Measurements from ENCODE around the gene WNT7B.

The WNT7B gene

GRCh38 chr22:45905924-45906865, 70.8 kb downstream of the WNT7B start:
- H3K4me3 ChIP-seq (ENCODE audit: low read length): no peak overlapping the region
- TF ChIP-seq ZNF274 (IDR thresholded peaks at IDR 0.05; ENCODE audit: low read depth, low read length): no peak

DNA sequence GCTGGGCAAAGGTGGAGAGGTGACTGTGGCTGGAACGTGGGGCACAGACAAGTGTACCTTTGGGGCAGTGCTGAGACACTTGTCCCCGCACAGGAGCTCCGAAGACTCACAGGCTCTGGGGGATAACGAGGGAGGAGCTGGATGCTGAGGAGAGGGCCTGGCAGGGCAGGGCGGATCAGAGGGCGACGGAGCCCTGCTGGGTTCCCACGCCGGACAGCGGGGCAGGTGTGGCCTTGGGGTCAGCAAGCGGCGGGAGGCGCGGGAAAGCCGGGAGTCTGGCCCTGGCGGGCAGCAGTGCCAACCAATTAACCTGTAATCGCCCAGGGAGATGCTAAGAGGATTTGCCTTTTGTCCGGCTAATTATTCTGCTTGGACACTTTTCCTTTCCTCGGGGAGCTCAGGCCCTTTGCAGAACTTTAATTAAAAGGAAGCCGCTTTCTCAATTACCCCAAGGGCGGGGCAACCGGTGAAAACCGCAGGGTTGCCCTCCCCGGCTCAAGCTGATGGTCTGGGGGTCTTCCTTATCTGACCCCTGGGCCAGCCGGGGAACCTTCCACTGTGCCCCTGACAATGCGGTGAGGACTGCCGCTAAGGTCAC, 71.5 kb downstream of the WNT7B start:
- no peak overlapping the region for H3K4me3 ChIP-seq (ENCODE audit: low read length)
- no peak for TF ChIP-seq ZNF274 (IDR thresholded peaks at IDR 0.05; ENCODE audit: low read depth, low read length)

- H3K4me3 ChIP-seq (ENCODE audit: low read length): no peak overlapping the region
- TF ChIP-seq ZNF274 (IDR thresholded peaks at IDR 0.05; ENCODE audit: low read depth, low read length): no peak
Observed at GRCh38 chr22:45904236-45904635, 72.7 kb downstream of the WNT7B start.

GRCh38 chr22:45903355-45904135, 73.4 kb downstream of the WNT7B start:
- no peak overlapping the region for H3K4me3 ChIP-seq (ENCODE audit: low read length)
- TF ChIP-seq ZNF274 (IDR thresholded peaks at IDR 0.05; ENCODE audit: low read depth, low read length): no peak

- TF ChIP-seq ZNF274 (IDR thresholded peaks at IDR 0.05; ENCODE audit: low read depth, low read length): no peak
- no peak overlapping the region for H3K4me3 ChIP-seq (ENCODE audit: low read length)
Observed at GRCh38 chr22:45897736-45898135, 79.2 kb downstream of the WNT7B start.

- TF ChIP-seq ZNF274 (IDR thresholded peaks at IDR 0.05; ENCODE audit: low read depth, low read length): no peak
- H3K4me3 ChIP-seq (ENCODE audit: low read length): no peak overlapping the region
Observed at GRCh38 chr22:45896964-45897538, 79.9 kb downstream of the WNT7B start.

DNA sequence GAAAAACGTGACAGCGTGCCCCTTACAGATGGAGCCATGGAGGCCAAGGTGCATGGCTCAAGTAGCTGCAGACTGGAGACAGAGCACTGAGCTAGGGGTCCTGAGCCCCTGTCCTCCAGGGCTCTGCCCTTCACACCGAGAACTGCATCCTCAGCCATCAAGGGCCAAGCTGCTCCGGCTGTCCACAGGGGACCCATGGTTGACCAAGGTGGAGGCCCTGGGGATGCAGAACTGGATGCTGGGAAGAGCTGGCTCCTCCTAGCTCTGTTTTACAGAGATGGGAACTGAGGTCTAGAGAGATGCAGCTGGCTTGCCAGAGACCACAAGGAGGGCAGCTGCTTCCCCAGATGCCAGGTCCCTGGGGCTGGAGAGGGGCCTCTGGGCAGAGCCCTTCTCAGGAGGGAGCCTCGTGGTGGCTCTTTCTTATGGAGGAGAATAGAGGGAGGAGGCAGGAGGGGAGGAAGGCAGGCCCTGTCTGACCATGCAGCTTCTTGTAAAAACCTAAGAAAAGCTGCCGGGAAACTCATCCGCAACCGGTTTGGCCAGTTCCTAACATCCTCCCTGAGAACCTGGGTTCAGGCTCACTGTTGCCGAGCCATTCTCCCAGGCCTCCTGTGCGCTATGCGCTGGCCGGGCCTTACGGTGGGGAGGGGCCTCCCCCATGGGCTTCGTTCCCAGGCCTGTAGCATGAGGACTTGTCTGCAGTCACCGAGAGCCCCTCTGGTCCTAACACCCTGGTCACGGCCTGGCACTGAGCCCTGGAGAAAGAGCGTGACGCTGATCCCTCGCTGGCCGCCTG, 80.6 kb downstream of the WNT7B start:
- no peak overlapping the region for H3K4me3 ChIP-seq (ENCODE audit: low read length)
- TF ChIP-seq ZNF274 (IDR thresholded peaks at IDR 0.05; ENCODE audit: low read depth, low read length): no peak

GRCh38 chr22:45895436-45896152, 81.4 kb downstream of the WNT7B start:
- H3K4me3 ChIP-seq (ENCODE audit: low read length): no peak overlapping the region
- no peak for TF ChIP-seq ZNF274 (IDR thresholded peaks at IDR 0.05; ENCODE audit: low read depth, low read length)

- H3K4me3 ChIP-seq (ENCODE audit: low read length): no peak overlapping the region
- no peak for TF ChIP-seq ZNF274 (IDR thresholded peaks at IDR 0.05; ENCODE audit: low read depth, low read length)
Observed at GRCh38 chr22:45893516-45893915, 83.4 kb downstream of the WNT7B start.

GRCh38 chr22:45892681-45893461, 84.1 kb downstream of the WNT7B start:
- no peak overlapping the region for H3K4me3 ChIP-seq (ENCODE audit: low read length)
- TF ChIP-seq ZNF274 (IDR thresholded peaks at IDR 0.05; ENCODE audit: low read depth, low read length): no peak

GRCh38 chr22:45891996-45892621, 84.9 kb downstream of the WNT7B start:
- TF ChIP-seq ZNF274 (IDR thresholded peaks at IDR 0.05; ENCODE audit: low read depth, low read length): no peak
- no peak overlapping the region for H3K4me3 ChIP-seq (ENCODE audit: low read length)

Measured in GM08714 (cell line).